GM21360 (cell line): ENCODE results near the gene MITF.

ENCODE experiments used
- ATAC-seq: cut with Tn5 transposase; IDR thresholded peaks from one replicate; pipeline ENCODE4 v1.9.1; 2021; ENCODE audit warnings: mild to moderate bottlenecking, moderate library complexity; ENCODE audit not compliant: unreplicated experiment

The MITF gene

GRCh38 chr3:69828817-69829216, 89.6 kb downstream of the MITF start:
- ATAC-seq = no peak

DNA sequence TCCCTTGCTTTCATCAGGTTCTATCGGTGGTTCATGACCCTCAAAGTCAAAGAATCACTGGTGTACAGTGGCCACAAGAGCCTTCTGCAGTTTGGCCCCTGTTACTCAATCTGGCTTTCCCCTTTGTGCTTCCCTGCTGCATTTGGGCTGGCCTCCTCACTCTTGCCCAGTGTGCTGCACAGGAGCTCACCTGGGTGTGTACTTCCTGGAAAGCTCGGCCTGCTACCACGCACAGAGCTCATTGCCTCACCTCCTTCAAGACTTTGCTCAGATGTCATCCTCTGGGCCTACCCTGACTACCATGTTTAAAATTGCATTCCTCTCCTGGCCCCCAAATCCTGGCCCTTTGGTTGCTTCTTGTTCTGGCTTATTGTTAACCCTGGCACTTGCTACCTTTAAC, 90.9 kb downstream of the MITF start:
- no peak for ATAC-seq

GRCh38 chr3:69831737-69832136, 92.5 kb downstream of the MITF start:
- ATAC-seq = no peak

DNA sequence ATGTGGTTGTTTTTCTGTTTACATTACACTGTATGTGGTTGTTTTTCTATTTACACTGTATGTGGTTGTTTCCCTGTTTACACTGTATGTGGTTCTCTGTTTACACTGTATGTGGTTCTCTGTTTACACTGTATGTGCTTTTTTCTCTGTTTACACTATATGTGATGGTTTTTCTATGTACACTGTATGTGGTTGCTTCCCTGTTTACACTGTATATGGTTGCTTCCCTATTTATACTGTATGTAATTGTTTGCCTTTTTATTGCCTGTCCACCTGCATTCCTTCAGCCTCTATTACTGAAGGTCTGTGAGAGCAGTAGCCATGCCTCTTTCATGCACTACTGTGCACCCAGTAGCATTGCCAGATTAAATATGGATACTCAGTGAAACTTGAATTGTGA, 94.3 kb downstream of the MITF start:
- no peak for ATAC-seq

DNA sequence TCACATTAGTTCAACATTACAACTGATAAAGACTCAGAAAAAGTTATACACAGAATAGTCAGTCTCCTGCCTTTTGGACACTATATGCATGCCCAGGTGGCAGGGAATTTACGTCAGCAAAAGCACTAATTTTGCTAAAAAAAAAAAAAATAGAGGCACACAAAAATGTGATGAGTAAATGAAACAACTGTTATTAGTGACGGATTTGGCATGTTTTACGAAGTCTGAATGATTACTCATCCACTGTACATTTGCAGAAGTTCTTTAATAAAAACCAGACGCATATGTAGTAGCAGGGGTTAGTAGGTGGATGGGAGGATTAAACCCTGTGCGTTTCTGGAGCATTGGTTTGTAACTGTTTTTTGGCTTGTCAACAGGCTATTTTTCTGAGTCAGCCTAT, 99.0 kb downstream of the MITF start:
- ATAC-seq = no peak

DNA sequence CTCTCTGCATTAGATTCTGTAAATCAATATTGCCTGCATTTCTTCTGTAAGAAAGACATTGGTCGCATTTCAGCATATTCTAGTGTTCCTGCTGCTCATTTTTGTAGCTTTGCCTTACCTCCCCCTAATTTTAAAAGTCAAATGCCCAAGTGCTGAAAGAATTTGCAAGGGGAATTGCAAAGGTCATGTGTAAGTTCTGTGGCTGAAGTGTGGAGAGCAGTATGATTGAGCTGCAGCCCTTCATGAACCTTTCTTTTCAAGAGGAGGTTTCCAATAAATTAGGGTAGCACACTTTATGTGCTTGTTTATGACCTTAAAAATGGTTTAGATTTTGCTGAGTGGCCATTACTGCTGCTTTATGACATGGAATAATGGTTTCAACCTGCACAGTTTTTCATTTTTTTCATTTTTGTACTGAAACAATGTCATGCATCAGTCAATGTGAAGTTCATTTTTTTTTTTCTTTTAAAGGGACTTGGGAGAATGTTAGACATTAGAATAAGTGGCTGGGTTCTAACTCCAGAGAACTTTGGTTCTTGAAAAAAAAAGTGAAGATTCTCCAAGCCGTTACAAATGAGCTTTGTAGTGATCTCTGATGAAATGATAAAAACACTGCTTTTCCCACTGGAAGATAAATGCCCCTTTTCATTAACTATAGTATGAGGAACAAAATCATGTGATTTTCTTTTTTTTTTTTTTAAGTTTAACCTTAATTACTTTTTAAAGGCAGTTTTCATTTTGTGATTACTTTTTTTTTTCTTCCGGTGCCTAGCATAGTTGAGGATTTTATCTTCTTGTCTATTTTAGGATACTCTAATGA, 99.6 kb downstream of the MITF start:
- no peak for ATAC-seq

- ATAC-seq = no peak
These were observed 103.1 kb downstream of the MITF start for GRCh38 chr3:69842351-69842750.

DNA sequence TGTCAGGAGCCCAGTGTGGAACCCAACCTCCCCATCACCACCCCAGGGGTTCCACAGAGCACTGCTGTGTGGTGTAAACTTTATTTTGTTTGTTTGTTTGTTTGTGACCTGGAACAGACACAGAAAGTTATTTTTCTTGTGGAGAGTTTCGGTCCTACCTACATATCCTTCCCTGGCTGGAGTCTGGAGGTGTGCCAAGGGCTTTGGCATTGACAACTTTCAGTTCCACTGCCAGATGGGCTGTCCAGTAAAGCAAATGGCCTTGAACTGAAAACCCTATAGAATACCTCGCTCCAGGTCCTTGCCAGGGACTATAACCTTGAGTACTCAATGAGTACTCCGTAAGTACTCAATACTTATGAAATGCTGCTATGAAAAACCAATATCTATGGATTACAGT, 103.5 kb downstream of the MITF start:
- no peak for ATAC-seq

GRCh38 chr3:69844706-69845105, 105.4 kb downstream of the MITF start:
- no peak for ATAC-seq

- no peak for ATAC-seq
These were observed 108.0 kb downstream of the MITF start for GRCh38 chr3:69847303-69847702.

GRCh38 chr3:69848113-69848512, 108.8 kb downstream of the MITF start:
- ATAC-seq = no peak

DNA sequence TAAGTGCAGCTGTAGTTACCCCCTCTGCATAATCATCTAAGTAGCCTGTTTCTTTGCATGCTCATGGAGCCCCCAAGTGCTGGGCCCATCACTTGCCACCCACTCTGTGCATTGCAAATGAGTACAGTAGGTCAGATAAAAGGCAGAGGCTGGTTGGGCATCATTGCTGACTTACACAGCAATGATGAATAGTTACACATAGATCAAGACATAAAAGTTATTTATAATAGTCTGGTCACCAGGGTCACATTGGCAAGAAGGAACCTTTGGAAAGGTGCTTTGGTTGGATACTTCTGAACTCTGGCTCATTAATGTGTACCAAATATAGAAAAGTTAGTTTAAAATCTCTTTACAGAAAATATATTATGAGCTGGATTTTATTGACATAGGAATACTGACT, 111.6 kb downstream of the MITF start:
- ATAC-seq = no peak

- no peak for ATAC-seq
These were observed 113.8 kb downstream of the MITF start for GRCh38 chr3:69853027-69853426.

DNA sequence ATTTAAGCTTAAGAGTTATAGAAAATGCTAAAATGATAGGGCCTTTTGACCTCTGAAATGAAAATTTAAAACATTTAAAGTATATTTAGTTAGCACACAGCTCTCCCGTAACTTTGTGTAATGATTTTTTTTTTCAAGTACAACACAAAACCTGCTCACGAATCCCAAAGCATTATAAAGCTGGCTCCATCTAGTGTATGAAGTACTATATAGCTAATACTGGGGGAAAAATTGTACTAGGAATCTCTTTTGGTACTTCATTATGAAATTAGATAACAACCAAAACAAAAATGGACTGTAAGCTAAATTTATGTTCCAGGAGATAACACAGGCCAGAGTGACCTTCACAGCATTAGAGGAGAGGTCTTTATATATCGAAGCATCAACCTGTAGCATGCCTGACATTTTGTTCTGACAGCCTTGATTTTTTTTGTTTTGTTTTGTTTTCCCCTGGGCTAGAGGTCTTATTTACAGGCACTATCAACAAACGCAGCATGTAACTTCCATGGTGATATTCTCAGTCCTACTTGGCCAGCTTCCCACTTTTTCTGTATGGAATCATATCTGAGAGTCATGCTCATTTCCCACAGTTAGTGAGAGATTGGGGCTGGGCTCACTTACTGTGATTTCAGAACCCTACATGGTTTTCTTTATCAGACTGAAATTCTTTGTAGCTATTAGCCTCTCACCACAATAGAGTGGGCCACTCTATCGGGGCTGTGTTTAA, 116.3 kb downstream of the MITF start:
- no peak for ATAC-seq

- no peak for ATAC-seq
These were observed 117.9 kb downstream of the MITF start for GRCh38 chr3:69856965-69857705.

- ATAC-seq = no peak
These were observed 122.3 kb downstream of the MITF start for GRCh38 chr3:69861556-69861955.

DNA sequence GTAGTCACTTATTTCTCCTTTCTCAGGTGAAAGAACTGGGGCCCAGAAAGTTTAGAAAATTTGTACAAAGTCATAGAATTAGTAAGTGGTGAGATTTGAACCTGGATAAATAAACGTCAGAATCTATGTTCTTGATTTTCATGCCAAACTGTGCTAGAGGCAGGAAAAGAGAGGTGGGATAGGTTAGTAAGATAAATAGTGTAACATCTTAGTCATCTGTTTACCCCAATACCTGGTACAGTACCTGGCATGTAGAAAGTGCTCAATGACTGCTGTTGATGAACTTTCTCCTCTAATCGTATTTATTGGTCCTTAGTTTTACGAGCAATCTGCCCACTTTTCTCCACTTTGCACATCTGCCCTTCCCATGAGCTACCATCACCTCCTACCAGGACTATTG, 124.9 kb downstream of the MITF start:
- no peak for ATAC-seq

DNA sequence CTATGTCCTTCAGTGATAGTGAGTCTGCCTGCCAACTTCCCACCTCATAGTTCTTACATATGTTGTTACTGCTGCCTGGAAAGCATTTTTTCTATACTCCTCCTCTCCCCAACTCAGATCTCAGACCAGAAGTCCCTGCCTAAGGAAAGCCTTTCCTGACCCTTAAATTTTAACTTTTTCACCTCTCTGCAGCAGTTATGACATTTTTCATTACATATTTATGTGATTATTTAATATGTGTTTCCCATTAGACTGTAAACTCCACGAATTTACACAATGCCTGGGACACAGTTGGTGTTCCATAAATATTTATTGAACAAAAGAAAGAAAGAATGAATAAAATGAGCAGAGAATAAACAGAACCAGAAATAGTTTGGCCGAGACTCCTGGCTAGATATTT, 125.5 kb downstream of the MITF start:
- no peak for ATAC-seq

DNA sequence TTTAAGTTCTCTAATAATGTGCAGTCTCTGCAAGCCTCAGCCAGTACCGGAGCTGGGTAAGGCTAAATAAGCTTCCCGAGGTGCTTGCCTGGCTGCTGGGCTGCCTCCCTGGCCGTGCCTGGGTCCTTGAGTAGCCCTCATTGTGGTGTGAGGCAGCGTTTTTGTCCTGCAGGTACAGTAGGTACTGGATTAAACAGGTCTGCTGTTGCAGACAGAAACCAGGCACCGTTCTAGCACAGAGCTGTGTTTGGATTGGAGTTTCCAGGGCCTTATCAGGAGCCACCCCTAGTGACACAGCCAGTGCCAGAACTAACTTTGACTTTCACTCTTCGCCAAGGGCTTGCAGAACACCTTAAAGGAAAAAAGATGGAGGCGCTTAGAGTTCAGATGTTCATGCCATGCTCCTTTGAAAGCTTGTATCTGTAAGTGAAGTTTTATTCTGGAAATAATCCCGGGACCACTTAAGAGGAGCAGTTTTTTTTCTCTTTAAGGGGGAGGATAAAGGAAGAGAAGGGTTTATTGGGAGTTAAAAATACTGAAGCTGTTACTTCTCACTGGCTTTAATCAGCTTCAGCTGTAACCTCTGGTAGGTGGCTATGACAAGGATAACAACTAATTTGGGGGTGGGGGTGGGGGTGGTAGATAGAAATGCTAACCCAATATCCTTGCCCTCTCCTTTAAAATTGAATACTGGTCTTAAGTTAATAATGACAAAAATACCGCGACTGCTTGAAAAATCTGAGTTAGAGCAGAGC, 126.8 kb downstream of the MITF start:
- no peak for ATAC-seq

GRCh38 chr3:69866988-69867720, 127.9 kb downstream of the MITF start:
- no peak for ATAC-seq
